ENCODE data around the gene ASB12.
"Not testable (repeated sequence)": the region's sequence is repeated elsewhere in the genome, so short reads cannot be mapped to it uniquely, and the experiment has no call there.

The ASB12 gene

GRCh38 chrX:64230123-64230970 lies at the start of gene ASB12:
Gene ASB12, minus strand, starts transcription at chrX:64230607. Its CDS starts 4,957 bp downstream, at chrX:64225650.
- no peak for DNase-seq

DNA sequence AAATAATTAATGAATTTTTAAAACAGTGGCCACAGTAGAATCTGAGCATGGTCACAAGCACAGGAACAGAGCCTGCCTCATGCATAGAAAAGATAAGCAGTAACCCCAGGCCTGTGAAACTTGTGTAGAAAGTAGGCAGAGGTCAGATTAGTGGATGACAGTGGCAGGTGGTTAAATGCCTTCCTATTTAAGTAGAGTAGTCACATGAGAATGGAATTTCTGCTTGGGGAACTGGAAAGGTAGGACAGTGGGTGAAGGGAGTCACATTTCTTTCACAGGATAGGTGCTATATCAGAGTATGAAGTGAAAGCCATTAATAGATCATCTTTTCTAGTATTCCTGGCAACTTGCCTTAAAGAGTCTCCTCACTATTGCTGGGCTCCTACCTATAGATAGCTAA lies 34.9 kb upstream of the ASB12 start:
- no peak for DNase-seq

- DNase-seq, result no peak
Observed at GRCh38 chrX:64229154-64229553, 1.3 kb downstream of the ASB12 start.

GRCh38 chrX:64218023-64218422 lies 12.4 kb downstream of the ASB12 start:
- DNase-seq, result no peak

DNA sequence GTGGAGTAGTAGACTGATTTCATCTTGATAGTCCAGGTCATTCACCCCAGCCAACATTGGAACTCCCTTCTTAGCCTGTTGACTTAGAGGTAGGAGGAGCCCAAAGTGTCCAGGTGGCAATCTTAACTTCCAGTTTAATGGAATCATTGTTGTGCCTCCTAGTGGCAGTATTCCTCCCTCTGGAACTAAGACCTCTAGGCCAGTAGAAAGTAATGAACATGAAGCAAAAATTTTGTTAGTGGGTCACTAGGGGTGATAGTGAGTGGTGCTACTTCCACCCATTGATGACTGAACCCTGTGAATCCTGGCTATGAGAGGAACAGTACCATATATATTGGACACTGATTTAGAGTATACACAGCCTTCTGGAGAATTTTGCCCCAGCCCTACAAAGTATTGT lies 16.4 kb downstream of the ASB12 start:
- not testable (repeated sequence) for DNase-seq

- DNase-seq, result no peak
Observed at GRCh38 chrX:64206556-64207162, 23.7 kb downstream of the ASB12 start.

- peak; percentile 74 to 76 for DNase-seq
Observed at GRCh38 chrX:64205735-64206501, 24.5 kb downstream of the ASB12 start.

GRCh38 chrX:64205441-64205734 lies 25.0 kb downstream of the ASB12 start, which contains the start of gene AMER1:
Gene AMER1, minus strand, starts transcription at chrX:64205708. Its CDS starts 12,422 bp downstream, at chrX:64193286.
- peak in 1 of 2 experiments; percentile 69 for DNase-seq

DNA sequence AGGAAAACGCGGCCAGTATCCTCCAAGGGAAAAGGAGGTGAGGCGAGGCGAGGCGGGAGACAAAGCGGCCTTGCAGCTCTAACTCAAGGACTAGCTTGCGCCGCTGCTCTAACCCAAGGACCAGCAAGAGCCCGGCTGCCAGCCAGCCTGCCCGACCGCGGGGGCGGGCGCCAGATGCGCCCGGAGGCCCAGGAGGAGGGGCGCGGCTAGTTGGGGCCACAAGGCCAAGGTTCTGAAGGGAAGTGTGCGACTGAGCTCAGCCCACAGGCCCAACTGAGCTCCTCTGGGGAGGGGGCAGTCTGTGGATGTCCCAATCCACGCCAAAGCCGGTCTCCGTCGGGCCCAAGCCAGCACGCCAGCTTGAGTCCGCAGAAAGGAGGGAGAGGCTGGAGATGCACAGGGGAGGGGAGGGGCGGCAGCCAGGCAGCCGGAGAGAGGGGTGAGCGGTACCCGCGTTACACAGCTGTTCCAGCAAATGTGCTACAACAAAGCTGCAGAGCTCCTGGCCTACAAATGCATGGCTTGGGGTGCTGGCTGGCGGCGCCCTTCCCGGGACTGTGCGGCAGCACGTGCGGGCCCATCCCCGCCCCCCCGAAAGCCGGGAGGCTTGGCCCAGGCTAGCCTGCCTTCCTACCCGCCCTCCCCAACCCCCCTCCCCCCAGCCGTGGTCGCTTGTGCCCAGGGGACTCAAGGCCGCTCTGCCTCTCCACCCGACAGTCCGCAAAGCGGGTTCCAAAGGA lies 25.5 kb downstream of the ASB12 start:
- DNase-seq, result peak in 1 of 2 experiments; percentile 9

DNA sequence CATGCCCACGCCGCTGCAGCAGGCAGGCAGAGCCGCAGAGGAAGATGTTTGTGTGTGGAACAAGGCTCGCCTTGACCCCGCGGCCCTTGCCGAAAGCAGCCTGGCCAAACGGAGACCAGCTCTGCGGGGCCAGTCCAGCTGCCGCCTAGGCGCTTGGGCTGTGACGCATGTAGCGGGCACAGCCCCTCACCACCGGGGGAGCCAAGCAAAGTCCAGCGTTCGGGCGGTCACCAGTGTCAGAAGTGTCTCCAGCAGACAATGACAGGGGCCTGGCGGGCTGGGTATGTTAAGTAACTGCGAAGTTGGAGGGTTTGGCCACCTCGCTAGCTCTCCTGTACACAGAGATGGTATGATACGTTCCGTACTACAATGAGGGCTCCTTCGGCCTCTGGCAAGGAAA lies 26.2 kb downstream of the ASB12 start:
- DNase-seq, result peak in 1 of 2 experiments; percentile 4

GRCh38 chrX:64202808-64203325 lies 27.5 kb downstream of the ASB12 start:
- no peak for DNase-seq

DNA sequence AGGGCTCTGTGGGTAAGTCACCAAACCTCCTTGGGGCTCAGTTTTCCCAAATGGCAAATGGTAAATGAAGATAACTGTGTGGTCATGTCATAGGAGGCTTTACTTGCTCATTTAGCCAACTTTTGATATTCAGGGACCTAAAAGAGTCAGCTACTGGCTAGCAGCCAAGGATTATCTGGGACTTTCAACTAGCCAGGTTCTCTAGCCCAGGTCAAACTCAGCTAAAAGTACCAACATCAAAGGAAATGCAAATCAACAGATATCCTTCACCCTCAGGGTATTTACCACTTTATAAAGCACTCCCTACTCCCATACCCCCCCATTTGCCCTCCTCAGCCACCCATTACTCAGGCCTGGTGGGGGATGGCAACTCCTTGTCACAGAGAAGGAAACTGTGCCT lies 32.4 kb downstream of the ASB12 start:
- DNase-seq, result no peak

DNA sequence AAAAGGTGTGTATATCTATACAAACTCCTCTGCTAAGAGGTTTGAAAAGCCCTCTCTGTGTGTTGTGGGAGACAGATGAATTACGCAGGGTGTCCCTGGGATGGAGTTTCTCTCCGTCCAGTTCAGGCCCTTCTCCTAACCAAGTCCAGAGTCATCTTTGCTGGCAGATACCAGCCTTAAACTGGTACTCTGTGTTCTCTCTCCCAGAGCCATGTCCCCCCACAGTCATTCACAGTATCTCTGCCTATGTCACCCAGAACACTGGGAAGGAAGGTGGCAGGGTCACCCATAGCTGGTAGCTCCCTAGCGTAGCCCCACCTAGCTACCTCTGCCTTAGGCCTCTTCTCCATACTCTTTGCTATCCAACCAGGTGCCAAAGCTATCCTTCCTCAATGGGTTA lies 33.8 kb downstream of the ASB12 start:
- no peak for DNase-seq

DNA sequence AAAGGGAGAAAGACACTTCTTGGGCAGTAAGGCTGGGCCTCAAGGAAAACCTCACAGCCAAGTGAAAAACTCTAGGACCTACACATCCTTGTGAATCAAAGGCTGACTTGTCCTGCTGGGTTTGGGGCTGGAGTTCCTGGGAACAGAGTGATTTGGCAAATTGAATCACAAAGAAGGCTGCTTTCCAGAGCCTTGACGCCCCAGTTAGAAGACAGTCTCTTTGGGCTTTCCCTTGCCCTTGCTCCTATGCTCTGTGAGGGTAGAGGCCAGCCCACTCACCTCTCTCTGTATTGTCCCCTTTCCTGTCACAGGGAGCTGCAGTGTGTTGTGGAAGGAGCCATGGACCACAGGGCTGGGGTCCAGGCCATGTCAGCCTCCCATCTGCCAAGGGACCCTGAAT lies 34.5 kb downstream of the ASB12 start:
- no peak for DNase-seq

GRCh38 chrX:64192673-64193072 lies 37.7 kb downstream of the ASB12 start:
- DNase-seq, result no peak

GRCh38 chrX:64192040-64192439 lies 38.4 kb downstream of the ASB12 start:
- DNase-seq, result no peak

DNA sequence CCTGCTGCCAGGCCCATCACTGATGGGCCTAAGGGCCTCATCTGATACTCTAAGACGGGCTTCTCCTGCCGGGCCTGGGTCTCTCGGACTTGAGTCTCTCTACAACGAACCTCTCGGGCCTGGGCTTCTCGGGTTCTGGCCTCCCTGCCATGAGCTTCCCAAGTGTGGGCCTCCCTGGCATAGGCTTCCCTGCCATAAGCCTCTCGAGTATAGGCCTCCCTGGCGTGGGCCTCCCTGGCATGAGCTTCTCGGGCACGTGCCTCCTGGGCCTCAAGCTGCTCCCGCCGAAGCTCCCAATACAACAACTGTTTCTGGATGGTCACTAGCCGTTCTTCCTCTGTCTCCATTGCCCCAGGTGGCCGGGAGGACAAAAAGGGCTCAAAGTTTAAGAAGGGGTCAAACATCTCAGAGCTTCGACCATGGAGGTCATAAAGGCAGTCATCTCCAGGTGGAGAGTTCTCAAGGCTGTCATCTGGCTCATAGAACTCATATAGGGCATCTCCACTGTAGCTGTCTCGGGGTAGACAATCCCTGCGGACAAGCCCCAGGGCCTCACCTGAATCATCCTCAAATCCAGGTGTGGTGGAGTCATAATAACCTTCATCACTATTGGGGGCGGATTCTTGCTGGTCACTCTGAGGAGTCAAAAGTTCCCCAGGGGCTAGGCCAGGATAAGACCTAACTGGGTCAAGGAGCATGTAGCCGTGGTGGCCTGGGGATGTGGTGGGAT lies 39.0 kb downstream of the ASB12 start:
- no peak for DNase-seq

GRCh38 chrX:64190136-64190740 lies 40.2 kb downstream of the ASB12 start:
- DNase-seq, result no peak

DNA sequence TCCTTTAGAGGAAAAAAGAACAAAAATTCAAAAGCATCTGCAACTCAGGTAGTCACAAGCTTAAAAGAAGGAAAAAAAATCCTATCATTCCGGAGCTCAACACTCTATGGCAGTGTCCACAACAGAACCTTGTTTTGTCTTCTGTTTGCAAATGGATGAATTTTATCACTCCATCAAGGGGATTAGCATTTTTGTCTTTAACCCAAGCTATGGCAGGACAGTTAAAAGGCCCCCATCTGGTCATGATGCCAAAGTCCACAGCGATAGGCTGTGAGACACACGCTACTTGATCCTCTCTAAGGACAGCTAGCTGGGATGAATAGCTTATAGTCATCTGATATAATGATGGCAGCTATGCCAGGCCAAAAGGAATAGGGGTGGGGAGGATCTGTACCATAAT lies 41.5 kb downstream of the ASB12 start:
- no peak for DNase-seq

DNA sequence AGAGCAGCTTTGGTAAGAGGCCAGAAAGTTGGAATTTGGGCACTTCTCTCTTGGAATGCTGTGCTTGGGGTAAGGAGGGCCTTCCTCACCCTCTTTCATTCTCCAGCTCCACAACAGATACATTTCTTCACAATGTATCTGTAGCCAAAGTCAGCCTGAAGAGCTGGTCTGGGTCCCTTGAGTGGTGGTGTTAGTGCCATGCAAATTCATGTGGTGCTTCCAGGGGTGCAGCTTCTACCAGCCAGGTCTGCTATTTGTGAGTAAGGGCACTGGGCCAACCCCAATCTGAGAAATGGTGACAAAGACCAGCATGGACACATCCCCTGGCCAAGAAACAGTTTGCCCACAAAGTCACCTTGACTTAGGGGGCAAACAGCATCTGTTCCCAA lies 42.7 kb downstream of the ASB12 start:
- no peak for DNase-seq

DNA sequence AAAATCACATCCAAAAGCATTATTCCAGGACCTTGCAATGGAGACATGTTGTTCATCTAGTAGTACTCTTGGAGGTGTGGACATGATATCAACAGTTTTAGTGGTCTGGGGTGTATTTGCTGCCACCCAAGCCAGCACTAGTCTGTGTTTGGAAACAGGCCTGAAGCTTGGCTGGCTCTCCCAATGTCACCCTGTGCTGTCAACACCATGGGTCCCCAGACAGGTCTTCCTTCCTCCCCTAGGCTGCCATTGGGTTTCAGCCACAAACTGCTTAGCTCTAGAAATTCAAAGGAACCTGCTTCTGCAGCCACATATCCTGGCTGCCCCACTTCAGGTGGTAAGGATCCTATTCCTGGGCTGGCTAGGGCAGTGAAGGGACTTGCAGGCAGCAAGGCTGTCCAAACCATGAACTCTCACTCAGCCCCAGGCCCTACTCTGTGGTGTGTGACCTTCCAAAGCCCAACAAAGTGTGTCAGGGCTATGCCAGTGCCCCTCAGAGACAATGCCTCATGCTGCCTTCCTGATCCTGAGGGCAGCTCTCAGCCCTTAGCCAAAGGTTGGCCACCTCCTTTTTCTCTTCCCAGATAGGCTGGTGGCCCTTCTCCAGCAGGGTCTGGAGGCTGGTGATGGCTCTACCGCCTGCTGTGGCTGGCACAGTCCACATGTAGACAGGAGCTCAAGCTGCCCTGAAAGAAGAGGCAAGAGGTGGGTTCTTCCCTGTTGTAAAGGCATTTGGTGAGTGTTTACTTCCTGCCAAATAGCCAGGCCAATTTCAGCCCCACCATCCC lies 43.2 kb downstream of the ASB12 start:
- no peak for DNase-seq

Measured in SHP77 (cell line).